GM23248 (cell line): ENCODE results near the gene COL23A1.

Source experiments
- EZH2 ChIP-seq: fragments of 200-600 bp; sonication (generic); IDR thresholded peaks from 2 replicates; pipeline ENCODE4 v1.6.1; 2018; ENCODE audit warnings: antibody characterized with exemption, mild to moderate bottlenecking; ENCODE audit not compliant: insufficient read depth, poor library complexity, severe bottlenecking
- EZH2phosphoT487 ChIP-seq: fragments of 200-600 bp; sonication (generic); IDR thresholded peaks from 2 replicates; pipeline ENCODE4 v1.6.1; 2018; ENCODE audit warnings: antibody characterized with exemption, moderate library complexity, mild to moderate bottlenecking, low read depth; ENCODE audit not compliant: insufficient read depth

- no peak for TF ChIP-seq EZH2phosphoT487
- no peak for TF ChIP-seq EZH2
These were observed 34.7 kb upstream of the COL23A1 start for GRCh38 chr5:178624631-178625546.
